Esophagus muscularis mucosa (tissue), 4 donors: Measurements from ENCODE around the gene MNAT1. TPM values are rescaled to one million over a fixed set of nuclear protein-coding genes. Genes with fewer than 3 reads are reported as not detected.

Source experiments
- DNase-seq: peaks from one replicate; pipeline ENCODE4 v3.0.0-alpha.2; 2017; ENCODE audit errors: extremely low spot score
- H3K27ac ChIP-seq, 4 donors: fragments of 200-600 bp; sonication (generic); replicated peaks in 1 of 4; 1 replicate in 3 of 4; 2 replicates in 1 of 4; pipeline ENCODE4 v1.5.1; 2016 to 2019; ENCODE audit warnings: mild to moderate bottlenecking in 1 of 4
- H3K27me3 ChIP-seq, 4 donors: fragments of 200-600 bp; sonication (generic); one replicate each; pipeline versions ENCODE4 v1.5.1 to v1.6.0; 2016 to 2019
- H3K36me3 ChIP-seq, 4 donors: fragments of 200-600 bp; sonication (generic); one replicate each; pipeline ENCODE4 v1.5.1; 2016 to 2019
- H3K4me1 ChIP-seq, 4 donors: fragments of 200-600 bp; sonication (generic); one replicate each; pipeline ENCODE4 v1.5.1; 2016 to 2019
- H3K4me3 ChIP-seq, 4 donors: fragments of 200-600 bp; sonication (generic); 1 replicate in 2 of 4; 2 replicates in 2 of 4; pipeline ENCODE4 v1.5.1; 2016 to 2019; ENCODE audit warnings: mild to moderate bottlenecking in 4 of 4, moderate library complexity in 1 of 4
- H3K9me3 ChIP-seq, 4 donors: fragments of 200-600 bp; sonication (generic); 1 replicate in 3 of 4; 2 replicates in 1 of 4; pipeline ENCODE4 v1.5.1; 2016 to 2019
- CTCF ChIP-seq, 3 experiments: fragments of 200-600 bp in 2 of 3; fragments of 450-650 bp in 1 of 3; sonication (generic) in 2 of 3; IDR thresholded peaks; one replicate each; pipeline ENCODE4 v1.5.1; 2017 to 2019; ENCODE audit warnings: antibody characterized with exemption in 3 of 3, mild to moderate bottlenecking in 2 of 3, moderate library complexity in 1 of 3
- EP300 ChIP-seq: sonication (generic); formaldehyde crosslinking; IDR thresholded peaks from one replicate; pipeline ENCODE4 v1.6.1; 2017; ENCODE audit warnings: antibody characterized with exemption
- POLR2A ChIP-seq: fragments of 450-650 bp; IDR thresholded peaks from one replicate; pipeline ENCODE4 v1.6.1; 2017; ENCODE audit warnings: antibody characterized with exemption, moderate library complexity, mild to moderate bottlenecking, low read depth
- POLR2AphosphoS5 ChIP-seq, 2 donors: sonication (generic); formaldehyde crosslinking; IDR thresholded peaks; one replicate each; pipeline ENCODE4 v1.6.1; 2017; ENCODE audit warnings: antibody characterized with exemption in 2 of 2
- WGBS: methylation state at CpG from one replicate; pipeline ENCODE4 v1.1.5; 2018; 5-methylcytosine and 5-hydroxymethylcytosine counted together
- intact Hi-C: fragments of 100-400 bp; cut with DNase I; formaldehyde crosslinking; loops from one replicate; pipeline ENCODE4 v1.15.1; 2023
- total RNA-seq, 4 donors: library from RNA; depleted of rRNA; stranded (reverse); fragments of >200 nt; gene quantifications; one replicate each; pipeline versions ENCODE4 v1.1.0 to v1.2.1, GENCODE V29; 2016

The MNAT1 gene
- total RNA-seq, 4 donors from 2014 or later: 34.9 to 48.2 (median 38.1) TPM

- 98% methylated on average over 3 of the region's 3 CpGs for WGBS
- Histone ChIP-seq H3K36me3 (no peaks in the 10 kb centered on the region), H3K27ac (no peak overlapping the region), H3K9me3 (no peaks in the 10 kb centered on the region), H3K4me3 (no peak overlapping the region), H3K27me3 (no peaks in the 10 kb centered on the region), H3K4me1 (no peaks in the 10 kb centered on the region)
- no peak for DNase-seq
- intact Hi-C loops: no loop called here
- no peak for TF ChIP-seq POLR2AphosphoS5 (IDR thresholded peaks at IDR 0.05)
- TF ChIP-seq EP300: no peak
- TF ChIP-seq CTCF (IDR thresholded peaks at IDR 0.05): no peak
- TF ChIP-seq POLR2A: no peak
These were observed 159.3 kb downstream of the MNAT1 start for GRCh38 chr14:60893911-60894310.

- no peaks in the 10 kb centered on the region for H3K36me3 ChIP-seq
- no peak for TF ChIP-seq CTCF (IDR thresholded peaks at IDR 0.05)
- no peak for TF ChIP-seq POLR2A
- no peaks in the 10 kb centered on the region for H3K27me3 ChIP-seq
- intact Hi-C loops: no loop called here
- no peaks in the 10 kb centered on the region for H3K4me1 ChIP-seq
- DNase-seq: no peak
- H3K27ac ChIP-seq: no peak overlapping the region
- H3K4me3 ChIP-seq: no peak overlapping the region
- no peaks in the 10 kb centered on the region for H3K9me3 ChIP-seq
These were observed 169.8 kb downstream of the MNAT1 start for GRCh38 chr14:60904381-60904780.

DNA sequence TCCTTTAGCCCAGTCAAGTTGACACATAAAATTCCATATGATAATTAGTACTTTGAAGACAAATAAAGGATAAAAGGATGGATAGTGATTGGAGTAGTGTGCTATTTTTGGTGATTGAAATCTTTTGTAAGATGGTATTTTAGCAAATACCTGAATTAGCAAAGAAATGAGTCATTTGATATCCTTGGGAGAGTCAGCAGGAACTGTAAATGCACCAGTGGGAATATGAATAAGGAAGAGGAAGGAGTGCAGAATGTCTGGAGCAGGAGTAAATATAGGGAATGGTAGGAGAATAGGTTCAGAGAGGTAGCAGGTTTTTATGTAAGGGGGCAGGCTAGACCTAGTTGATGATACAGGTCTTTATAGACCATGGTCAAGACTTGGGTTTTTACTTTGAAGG lies 171.4 kb downstream of the MNAT1 start:
- Histone ChIP-seq H3K4me1 (no peaks in the 10 kb centered on the region), H3K9me3 (no peaks in the 10 kb centered on the region), H3K36me3 (no peaks in the 10 kb centered on the region), H3K27ac (no peak overlapping the region), H3K27me3 (no peaks in the 10 kb centered on the region), H3K4me3 (no peak overlapping the region)
- no peak for TF ChIP-seq POLR2AphosphoS5 (IDR thresholded peaks at IDR 0.05)
- no peak for TF ChIP-seq POLR2A
- DNase-seq: no peak
- intact Hi-C loops: no loop called here

GRCh38 chr14:60915781-60916180 lies 181.2 kb downstream of the MNAT1 start:
- Histone ChIP-seq H3K27ac (no peak overlapping the region), H3K9me3 (no peaks in the 10 kb centered on the region), H3K4me1 (no peaks in the 10 kb centered on the region), H3K36me3 (peaks cover 0 to 5% (median 0%) of the 10 kb centered on the region in 4 donors), H3K27me3 (no peaks in the 10 kb centered on the region), H3K4me3 (no peak overlapping the region)
- intact Hi-C loops: no loop called here
- no peak for DNase-seq
- TF ChIP-seq CTCF (IDR thresholded peaks at IDR 0.05): no peak
- no peak for TF ChIP-seq POLR2AphosphoS5 (IDR thresholded peaks at IDR 0.05)
- no peak for TF ChIP-seq EP300
- no peak for TF ChIP-seq POLR2A
- 73% methylated on average over 3 of the region's 3 CpGs for WGBS

DNA sequence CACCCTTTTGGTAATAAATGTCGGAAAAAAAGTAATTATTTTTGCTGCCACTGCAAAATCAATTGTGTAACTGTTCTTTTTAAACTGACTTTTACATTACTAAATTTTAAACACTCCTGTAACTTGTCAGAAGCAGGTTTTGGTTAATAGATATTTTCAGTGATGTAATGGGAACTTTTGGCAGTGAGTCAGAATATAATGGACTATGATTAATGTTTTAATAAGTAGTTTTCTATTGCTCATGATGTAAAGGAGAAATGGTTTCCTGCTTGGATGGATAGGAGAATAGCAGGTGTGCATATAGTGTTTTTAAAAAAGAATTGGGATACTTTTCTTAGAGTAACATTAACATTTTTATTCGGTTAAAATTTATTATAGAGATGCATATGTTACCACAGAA lies 187.5 kb downstream of the MNAT1 start:
- WGBS: 76% methylated on average over 2 of the region's 2 CpGs
- intact Hi-C loops: no loop called here

More for the DNA sequence above, 187.5 kb downstream of the MNAT1 start:
- Histone ChIP-seq H3K9me3 (no peaks in the 10 kb centered on the region), H3K4me1 (no peaks in the 10 kb centered on the region), H3K4me3 (no peak overlapping the region), H3K36me3 (peaks cover 0 to 5% (median 0%) of the 10 kb centered on the region in 4 donors), H3K27ac (no peak overlapping the region), H3K27me3 (no peaks in the 10 kb centered on the region)
- DNase-seq: no peak
- TF ChIP-seq POLR2AphosphoS5 (IDR thresholded peaks at IDR 0.05) (no peak), CTCF (IDR thresholded peaks at IDR 0.05) (no peak), EP300 (no peak), POLR2A (no peak)
